HG02588 (cell line): ENCODE data around the gene FAM222A.

Source experiments
- ATAC-seq: cut with Tn5 transposase; IDR thresholded peaks from one replicate; pipeline ENCODE4 v1.9.1; 2021; ENCODE audit warnings: mild to moderate bottlenecking, moderate library complexity; ENCODE audit not compliant: unreplicated experiment

Gene FAM222A

DNA sequence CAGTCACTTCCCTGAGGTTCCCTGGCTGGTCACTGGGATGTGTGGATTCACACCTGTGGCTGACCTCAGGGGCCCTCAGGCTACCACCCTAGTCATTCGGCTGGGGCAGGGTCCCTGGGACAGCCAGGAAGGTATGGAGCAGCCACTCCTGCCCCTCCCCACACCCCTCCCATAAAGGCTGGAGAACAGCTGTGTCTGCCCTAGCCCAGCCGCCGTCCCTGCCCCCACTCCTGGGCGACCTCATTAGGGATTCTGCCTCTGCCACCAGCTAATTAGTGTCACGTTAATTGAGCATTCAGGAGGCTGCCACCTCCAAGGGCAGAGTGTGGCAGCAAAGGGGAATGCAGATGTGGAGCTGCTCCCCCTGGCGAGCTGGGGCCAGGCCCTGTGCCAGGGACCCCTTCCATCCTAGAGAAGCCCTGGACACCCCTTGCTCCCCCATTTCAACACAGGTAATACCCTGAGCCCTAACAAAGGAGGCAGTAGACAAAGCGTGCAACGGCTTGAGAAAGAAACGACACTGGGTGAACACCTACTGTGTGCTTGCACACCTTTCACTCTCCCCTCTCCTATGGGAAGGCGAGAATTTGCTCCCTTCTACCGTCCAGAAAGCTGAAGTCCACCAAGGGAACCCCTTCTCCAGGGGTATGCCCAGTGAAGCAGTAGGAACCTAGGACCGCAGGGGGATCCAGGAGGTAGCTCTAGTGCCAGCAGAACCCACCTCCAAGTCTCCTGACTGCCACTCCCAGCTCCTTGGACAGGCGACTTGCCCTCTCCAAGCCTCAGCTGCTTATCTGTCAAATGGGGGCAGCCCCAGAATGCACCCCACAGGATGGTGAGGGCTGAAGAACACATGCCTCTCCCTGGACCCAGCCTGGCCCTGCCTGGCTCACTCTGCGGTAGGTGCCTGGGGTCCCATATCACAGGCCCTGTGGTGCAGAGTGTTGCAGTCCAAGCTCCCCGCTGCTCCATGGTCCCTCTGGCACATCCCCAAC, 45.1 kb downstream of the FAM222A start:
- no peak for ATAC-seq

DNA sequence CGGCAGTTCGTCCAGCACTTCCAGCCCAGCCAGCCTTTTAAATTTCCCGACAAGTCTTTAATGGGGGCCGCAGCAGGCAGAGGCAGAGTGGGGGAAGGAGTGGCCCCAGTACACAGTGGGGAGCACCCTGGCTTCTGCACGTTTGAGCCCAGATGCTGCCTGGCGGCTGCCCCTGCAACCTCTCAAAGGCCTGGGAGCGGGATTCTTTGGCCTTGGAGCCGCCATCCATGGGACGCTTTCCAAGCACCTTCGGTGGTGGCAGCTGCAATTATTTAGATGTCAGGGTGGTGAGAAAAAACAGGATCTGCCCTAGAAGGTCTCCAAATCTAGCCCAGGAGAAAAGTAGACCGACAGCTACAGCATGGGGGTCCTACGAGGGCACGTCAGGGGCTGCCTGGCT, 46.0 kb downstream of the FAM222A start:
- no peak for ATAC-seq

DNA sequence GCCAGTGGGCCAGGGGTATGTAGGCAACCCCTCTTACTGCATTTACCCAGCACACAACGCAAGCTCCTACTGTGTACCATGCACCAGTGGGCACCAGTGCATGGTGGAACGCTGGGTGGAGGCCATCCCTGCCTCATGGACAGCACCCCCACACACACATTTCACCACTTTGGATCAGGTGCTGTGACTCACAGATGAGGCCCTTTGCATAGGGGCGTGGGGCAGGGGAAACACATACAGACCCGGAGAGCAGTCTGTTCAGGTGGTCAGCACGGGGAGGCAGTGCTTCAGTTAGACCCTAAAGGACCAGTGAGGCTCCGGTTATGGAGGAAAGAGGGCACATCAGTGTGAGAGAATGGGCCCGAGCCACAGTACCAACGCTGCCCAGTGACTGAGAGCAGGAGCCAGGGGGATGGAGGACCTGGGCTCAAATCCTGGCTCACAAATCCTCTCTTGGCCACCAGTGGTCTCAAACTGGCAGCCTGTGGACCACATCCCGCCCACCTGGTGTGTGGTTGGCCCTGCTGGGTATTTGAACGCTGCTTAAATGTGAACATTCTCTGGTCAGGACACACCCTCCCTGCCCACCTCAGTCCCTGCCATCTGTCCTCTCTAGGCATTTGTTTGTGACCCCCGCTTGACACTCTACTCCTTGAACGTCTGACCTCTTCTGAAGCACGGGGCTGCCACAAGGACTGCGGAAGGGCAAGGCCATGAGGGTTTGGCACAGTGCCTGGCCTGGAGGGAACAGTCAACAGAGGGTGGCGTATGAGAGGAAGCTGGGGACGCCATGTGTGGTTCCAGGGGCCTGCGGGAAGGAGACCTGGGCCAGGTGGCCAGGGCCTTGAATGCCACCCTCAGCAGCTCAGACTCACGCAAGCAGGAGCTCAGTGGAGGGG, 46.7 kb downstream of the FAM222A start:
- ATAC-seq: no peak

DNA sequence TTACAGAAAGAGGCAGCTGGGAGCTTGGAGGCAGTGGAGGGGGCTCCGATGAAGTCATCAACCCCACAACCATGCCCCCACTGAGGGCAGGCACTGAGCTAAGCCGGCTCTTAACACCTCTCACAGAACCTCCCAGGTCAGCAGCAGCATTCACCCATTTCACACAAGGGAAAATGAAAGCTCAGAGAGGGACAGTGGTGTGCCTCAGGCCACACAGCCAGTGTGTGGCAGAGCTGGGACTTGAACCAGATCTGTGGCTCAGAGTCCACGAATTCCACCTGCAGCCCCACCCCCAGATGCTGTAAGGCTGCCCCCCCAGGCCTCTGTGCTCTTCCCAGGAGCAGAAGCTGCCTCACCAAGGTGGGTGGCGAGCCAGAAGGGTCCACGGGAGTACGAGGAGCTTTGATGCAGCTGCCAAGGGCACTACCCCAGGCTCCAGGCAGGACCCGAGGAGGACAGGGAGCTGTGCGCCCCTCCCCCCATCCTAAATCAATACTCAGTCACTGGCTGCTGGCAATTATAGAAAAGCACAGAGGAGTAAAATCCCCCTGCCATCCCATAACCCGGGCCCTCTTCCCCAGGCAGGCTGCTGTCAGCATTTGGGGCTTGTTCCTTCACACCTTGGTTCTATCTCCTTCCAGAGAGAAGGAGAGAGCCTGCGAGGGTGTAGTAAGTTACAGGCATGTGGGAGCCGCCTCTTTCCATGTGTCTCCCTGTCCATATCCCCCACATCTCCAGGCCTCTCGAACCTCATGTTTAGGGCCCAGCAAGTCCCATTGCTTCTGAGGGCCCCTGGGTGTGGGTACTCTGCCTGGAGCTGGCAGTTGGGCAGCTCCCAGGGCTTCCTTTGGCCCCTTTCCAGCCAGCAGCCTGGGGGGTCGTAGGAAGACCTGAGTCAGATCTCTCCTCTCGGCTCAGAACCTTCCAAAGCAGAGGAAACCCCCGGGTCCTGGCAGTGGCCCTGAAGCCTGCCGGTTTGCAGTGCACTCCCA, 47.6 kb downstream of the FAM222A start:
- no peak for ATAC-seq

DNA sequence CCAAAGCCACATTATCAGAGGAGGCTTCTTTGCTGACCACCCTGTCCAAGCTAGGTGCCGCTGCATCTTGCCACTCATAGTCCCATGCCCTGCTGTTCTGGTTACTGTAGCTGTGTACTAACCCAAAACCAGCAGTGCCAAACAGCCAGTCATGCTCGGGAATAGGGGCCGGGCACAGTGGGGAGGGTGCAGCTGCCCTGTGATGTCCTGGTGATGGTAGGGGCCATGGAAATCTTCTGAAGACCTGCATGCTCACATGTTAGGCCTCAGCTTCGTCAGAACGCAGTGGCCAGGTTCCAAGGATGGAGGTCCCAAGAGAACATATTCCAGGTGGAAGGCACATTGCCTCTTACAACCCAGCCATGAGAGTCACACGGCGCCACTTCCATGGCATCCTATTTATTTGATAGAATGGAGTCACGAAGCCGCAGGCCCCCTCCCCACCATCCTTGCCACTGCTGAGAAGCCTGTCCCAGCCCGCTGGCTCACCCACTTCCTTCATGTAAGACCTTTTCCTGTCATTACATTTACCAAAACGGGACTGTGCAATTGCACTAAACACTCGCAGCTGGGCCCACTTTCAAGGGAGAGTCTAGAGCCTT, 48.5 kb downstream of the FAM222A start:
- ATAC-seq: no peak

DNA sequence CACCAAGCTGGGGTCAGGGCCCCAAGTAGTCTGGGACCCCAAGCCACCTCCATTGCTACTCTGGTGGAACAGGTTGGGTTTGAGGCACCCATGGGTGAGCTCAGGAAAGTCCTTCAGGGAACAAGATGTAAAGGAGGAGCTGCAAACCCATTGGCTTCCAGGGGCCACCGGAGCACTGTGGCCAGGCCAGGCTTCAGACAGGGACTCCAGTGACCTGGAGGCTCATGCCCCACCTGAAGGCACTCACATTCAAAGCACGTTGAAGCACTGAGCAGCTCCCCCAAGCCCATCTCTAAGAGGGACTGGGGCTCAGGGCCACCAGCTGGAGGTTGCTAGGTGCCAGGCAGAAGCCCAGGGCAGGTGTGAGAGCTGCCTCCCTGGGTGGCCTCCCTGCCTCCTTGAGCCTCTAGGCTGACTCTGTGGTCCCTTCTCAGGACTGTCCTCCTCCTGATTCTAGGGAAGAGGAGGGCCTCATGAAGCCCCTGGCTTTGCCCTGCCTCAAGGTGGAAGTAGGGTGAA, 49.1 kb downstream of the FAM222A start:
- no peak for ATAC-seq

DNA sequence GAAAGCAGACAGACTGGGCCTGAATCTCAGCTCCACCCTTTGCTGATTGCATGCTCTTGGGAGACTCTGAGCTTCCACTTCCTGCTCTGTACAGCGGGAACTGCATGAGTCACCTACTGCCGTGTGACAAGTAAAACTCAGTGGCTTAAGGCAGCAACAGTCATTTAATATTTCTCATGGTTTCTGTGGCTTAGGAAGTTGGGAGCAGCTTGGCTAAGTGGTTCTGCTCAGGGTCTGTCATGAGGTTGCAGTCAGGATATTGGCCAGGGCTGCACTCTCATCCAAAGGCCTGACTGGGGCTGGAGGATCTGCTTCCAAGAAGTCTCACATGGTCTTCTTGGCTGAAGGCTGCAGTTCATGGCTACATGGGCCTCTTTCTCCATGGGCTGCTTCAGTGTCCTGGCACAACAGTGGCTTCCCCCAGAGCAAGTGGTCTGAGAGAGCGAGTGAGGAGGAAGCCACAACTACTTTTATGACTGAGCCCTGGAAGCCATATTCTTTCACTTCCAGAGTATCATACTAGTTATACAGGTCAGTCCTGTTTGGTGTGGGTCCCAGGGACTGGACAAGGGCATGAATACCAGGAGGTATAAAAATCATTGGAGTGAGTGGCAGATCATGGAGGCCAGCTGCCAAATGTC, 49.7 kb downstream of the FAM222A start:
- ATAC-seq: no peak

DNA sequence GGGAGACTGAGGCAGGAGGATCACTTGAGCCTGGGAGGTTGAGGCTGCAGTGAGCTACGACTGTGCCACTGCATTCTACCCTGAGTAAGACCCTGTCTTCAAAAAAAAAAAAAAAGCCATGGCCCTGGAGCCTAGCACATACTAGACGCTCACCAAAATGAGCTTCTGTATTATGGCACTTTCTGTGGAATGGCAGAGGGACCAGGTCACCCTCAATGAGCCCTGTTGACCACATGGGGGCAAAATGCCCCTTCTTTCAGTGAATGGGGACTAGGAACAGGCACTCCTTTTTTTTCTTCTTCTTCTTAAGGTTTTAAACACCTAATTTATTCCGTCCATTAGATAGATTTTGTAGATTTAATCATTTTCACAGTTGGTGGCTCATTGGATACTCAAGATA, 50.5 kb downstream of the FAM222A start:
- ATAC-seq: no peak

DNA sequence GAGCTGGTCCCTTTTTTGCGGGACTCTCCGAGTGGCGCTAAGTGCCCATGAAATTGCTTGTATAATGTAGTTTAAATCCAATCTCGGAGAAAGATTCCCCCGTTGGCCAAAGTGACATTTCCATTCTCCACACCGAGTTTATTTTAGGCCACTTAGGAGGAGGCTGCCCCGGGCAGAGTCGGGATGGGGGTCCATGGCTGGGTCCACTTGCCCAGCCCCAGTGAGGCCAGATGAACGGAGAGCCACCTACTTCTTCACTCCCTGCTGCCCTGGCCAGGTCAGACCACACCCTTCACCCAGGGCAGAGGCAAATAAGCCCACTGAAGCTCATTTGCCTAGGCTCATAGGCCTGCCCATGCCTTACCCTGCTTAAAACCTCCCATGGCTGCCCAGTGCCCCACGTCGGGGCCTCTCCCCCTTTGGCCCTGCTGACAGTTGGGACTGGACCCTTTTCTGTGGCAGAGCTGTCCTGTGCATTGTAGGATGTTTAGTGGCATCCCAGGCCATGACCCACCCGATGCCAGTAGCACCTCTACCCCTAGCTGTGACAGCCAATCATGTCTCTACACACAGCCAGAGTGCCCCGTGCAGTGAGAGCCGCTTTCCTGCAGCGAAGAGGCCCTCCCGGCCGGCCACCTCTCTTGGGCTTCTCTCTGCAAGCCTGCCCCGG, 51.3 kb downstream of the FAM222A start:
- no peak for ATAC-seq

DNA sequence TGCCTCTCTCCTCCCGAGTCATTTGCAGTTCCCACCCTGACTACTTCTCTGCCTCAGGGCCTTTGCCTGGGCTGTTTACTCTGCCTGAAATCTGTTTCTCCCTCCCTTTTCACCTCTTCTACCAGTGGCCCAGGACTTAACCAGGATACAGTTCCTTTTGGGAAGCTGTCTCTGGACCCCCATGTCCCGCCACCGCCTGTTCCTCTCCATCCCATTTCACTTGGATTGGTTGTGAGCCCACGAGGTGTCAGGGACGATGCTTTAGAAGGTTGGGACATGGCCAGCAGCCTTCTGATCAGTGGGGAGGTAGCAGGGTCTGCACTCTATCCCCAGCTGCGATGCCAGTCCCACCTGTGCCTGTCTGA, 51.8 kb downstream of the FAM222A start:
- ATAC-seq: no peak

DNA sequence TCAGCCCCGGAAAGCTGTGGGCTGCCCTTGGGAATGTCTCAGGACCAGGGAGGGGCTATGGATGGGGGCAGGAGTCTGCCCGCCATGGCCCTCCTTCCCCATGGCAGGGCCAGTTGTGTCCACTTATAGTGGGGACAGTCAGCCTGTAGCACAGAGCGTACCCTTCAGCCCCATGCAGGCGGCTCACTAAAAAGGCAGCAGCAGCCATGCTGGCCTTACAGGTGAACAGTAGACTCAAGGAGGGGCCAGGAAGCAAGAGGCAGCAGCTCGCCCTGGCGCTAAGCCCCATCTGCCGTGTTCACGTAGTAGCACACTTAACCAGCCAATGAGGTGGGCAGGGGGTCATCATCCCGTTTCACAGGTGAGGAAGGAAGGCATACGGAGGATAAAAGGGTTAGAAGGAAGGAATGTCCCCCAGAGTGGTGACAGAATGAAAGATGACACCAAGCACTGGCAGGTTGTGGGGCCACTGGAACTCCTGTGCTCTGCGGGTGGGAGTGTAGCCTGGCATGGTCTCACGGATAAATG, 52.7 kb downstream of the FAM222A start:
- ATAC-seq: no peak

DNA sequence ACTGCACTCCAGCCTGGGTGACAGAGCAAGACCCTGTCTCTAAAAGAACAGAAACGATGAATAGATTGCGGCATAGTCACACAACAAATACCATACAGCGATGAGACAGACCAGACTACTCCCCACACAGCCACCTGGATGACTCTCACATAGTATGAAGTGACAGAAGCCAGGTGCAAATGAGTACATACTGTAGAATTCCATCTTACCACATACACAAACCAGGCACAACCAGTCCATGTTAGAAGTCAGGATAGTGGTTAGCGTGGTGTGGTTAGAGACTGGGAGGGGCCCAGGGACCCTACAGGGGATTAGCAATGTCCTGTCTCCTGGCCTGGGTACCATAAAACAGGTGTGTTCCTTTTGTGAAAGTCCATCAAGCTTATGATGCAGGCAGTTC, 53.8 kb downstream of the FAM222A start:
- no peak for ATAC-seq

DNA sequence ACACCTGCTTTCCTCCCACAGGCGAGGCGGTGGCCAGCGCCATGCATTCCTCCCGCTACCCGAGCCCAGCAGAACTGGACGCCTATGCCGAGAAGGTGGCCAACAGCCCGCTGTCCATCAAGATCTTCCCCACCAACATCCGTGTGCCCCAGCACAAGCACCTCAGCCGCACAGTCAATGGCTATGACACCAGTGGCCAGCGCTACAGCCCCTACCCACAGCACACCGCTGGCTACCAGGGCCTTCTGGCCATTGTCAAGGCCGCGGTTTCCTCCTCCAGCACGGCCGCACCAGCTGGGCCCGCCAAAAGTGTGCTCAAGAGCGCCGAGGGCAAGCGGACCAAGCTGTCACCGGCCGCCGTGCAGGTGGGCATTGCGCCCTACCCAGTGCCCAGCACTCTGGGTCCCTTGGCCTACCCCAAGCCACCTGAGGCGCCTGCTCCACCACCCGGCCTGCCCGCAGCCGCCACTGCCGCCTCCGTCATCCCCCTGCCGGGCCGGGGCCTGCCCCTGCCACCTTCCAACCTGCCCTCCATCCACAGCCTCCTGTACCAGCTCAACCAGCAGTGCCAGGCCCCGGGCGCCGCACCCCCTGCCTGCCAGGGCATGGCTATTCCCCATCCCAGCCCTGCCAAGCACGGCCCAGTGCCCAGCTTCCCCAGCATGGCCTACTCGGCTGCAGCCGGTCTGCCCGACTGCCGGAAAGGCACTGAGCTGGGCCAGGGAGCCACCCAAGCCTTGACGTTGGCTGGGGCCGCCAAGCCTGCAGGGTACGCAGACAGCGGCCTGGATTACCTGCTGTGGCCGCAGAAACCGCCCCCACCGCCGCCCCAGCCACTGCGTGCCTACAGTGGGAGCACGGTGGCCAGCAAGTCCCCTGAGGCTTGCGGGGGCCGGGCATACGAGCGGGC, 54.6 kb downstream of the FAM222A start:
- ATAC-seq: no peak

DNA sequence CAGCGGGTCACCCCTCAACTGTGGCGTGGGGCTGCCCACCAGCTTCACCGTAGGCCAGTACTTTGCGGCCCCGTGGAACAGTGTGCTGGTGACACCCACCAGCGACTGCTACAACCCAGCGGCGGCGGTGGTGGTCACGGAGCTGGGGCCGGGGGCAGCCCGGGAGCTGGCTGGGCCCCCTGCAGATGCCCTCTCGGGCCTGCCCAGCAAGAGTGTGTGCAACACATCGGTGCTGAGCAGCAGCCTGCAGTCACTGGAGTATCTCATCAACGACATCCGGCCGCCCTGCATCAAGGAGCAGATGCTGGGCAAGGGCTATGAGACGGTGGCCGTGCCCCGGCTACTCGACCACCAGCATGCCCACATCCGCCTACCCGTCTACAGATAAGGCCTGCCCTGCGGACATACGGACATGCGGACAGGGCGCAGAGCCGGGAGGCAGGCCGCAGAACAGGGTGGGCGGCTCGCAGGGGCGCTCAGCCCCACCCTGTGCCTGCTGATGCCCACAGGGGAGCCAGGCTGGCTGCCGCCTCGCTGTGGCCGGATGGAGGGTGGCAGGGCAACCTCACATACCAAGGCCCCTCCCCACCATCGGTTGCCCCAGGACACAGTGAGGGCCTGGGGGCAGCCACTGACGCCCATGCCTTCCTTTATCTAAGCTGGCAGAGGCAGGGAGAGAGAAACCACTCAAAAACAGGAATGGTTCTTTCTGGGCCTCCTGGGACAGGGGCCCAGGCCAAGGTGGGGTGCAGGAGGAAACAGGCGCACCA, 55.5 kb downstream of the FAM222A start:
- no peak for ATAC-seq

DNA sequence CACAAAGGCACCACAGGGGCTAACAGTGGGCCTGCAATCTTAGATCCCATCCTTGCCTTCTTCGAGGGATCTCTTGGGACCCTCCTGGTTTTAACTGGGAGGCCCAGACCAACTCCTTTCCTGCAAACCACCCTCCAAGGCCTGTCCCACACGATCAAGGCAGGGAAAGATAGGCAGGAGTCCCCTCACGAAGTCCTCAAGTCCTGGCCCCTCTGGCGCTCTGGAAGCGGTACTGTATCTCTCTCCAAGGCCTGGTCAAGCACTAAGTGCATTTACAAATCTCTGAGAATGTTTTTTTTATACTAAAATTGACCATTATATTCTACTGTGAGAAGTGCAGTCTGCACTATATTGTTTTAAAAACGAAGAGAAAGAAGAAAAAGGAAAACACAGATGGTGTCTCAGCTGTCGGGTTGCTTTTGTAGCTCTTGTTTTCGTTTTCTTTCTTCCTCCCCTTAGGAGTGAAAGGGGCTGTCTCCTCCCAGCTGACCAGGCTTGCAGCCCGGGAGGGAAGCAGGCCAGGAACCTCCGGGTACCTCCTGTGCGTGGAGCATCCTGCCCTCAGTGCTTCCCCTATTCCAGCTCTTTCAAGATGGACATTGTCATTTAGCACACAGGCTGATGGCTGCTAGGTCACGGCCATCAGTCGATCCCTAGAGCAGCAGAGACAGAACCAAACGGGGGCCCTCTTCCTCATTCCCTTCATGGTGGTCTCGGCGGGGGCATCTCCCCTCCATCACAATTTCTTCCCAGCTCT, 56.7 kb downstream of the FAM222A start:
- no peak for ATAC-seq
